ENCODE results near the gene MYH9.
A peak's percentile ranks its signal among the peaks of the same experiment; 100 is the strongest.

The MYH9 gene

GRCh38 chr22:36239401-36240171, 148.2 kb downstream of the MYH9 start, which contains the start of gene APOL2:
Gene APOL2, minus strand, starts transcription at chr22:36239527. Its CDS starts 6,365 bp downstream, at chr22:36233162.
- DNase-seq = peak; percentile 94

GRCh38 chr22:36239150-36239400, 148.7 kb downstream of the MYH9 start:
- no peak for DNase-seq

GRCh38 chr22:36238373-36239149, 149.2 kb downstream of the MYH9 start:
- DNase-seq = no peak

GRCh38 chr22:36237462-36238372, 150.1 kb downstream of the MYH9 start:
- peak; percentile 61 to 71 for DNase-seq

- no peak for DNase-seq
Observed at GRCh38 chr22:36236388-36237319, 151.1 kb downstream of the MYH9 start.

GRCh38 chr22:36235585-36235984, 152.2 kb downstream of the MYH9 start:
- DNase-seq = no peak

- no peak for DNase-seq
Observed at GRCh38 chr22:36234919-36235318, 152.8 kb downstream of the MYH9 start.

- DNase-seq = no peak
Observed at GRCh38 chr22:36234213-36234612, 153.6 kb downstream of the MYH9 start.

- no peak for DNase-seq
Observed at GRCh38 chr22:36233796-36234195, 154.0 kb downstream of the MYH9 start.

- no peak for DNase-seq
Observed at GRCh38 chr22:36232715-36233401, 154.9 kb downstream of the MYH9 start.

All from inflammatory macrophage treated with lipopolysaccharide for 1 hour (primary cell).